Astrocyte of the spinal cord (primary cell): ENCODE data around the gene RPUSD1.
"Not testable (repeated sequence)": the region's sequence is repeated elsewhere in the genome, so short reads cannot be mapped to it uniquely, and the experiment has no call there.

Experiments used
- DNase-seq: peaks from one replicate; pipeline ENCODE4 v3.0.0; 2011; ENCODE audit warnings: low read depth, low spot score
- H3K4me3 ChIP-seq: 2 replicates; pipeline ENCODE4 v1.5.1; 2011; ENCODE audit warnings: low read depth, mild to moderate bottlenecking, low read length, moderate library complexity
- CTCF ChIP-seq: IDR thresholded peaks from 2 replicates; pipeline ENCODE4 v1.5.1; 2012; ENCODE audit warnings: low read depth, mild to moderate bottlenecking, low read length, inconsistent platforms
- in situ Hi-C: cut with HindIII; loops from 2 replicates; pipeline ENCODE4 v1.10.0; 2017; ENCODE audit warnings: low sequenced_read_pairs

Gene RPUSD1

DNA sequence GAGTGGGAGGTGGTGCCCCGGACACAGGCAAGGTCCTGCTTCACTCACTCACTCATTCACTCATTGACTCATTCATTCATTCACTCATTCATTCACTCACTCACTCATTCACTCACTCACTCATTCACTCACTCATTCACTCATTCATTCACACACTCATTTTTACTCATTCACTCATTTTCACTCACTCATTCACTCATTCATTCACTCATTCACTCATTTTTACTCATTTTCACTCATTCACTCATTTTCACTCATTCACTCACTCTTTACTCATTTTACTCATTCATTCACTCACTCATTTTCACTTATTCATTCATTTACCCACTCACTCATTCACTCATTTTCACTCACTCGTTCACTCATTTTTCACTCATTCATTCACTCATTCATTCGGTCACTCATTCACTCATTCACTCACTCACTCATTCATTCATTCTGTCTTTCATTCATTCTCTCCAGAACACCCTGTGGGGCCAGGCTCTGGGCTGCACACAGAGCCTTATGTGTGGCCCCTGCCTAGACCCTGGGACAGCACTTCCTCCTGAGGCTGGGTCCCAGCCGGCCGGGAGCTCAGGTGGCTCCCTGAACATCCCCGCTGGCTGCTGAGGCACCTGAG, 9.2 kb downstream of the RPUSD1 start:
- H3K4me3 ChIP-seq = no peak overlapping the region
- TF ChIP-seq CTCF = no peak
- in situ Hi-C loops = no loop called here
- DNase-seq = no peak

DNA sequence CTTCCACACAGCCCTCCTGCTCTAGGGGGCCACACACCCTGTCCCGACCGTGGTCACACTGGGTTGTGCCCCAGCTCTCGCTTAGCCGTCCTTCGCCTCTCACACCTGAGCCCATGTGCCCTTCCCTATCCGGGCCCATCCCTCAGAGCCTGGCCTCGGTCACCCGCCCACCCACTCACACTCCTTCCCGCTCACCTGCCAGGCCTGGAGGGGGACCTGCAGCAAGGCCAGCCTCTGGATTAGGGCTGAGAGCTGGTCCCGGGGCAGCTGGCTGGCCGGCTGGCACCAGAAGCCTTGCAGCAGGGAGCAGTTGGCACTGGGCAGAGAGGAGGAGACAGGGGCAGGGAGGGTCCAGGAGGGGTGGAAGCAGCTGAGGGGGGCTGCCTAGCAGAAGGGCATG, 9.7 kb downstream of the RPUSD1 start:
- no peak for TF ChIP-seq CTCF
- DNase-seq = no peak
- in situ Hi-C loops = no loop called here
- no peak overlapping the region for H3K4me3 ChIP-seq

GRCh38 chr16:777826-778225, 10.4 kb downstream of the RPUSD1 start:
- in situ Hi-C loops = no loop called here
- H3K4me3 ChIP-seq = no peak overlapping the region
- TF ChIP-seq CTCF = no peak
- DNase-seq = no peak

GRCh38 chr16:776824-777223, 11.4 kb downstream of the RPUSD1 start:
- no peak for TF ChIP-seq CTCF
- in situ Hi-C loops = no loop called here
- no peak overlapping the region for H3K4me3 ChIP-seq
- DNase-seq = no peak

GRCh38 chr16:776298-776697, 11.9 kb downstream of the RPUSD1 start:
- in situ Hi-C loops, H3K4me3 ChIP-seq, DNase-seq: not testable (repeated sequence)

GRCh38 chr16:775236-775796, 12.9 kb downstream of the RPUSD1 start:
- no peak for DNase-seq
- TF ChIP-seq CTCF = no peak
- in situ Hi-C loops = no loop called here
- H3K4me3 ChIP-seq = no peak overlapping the region

DNA sequence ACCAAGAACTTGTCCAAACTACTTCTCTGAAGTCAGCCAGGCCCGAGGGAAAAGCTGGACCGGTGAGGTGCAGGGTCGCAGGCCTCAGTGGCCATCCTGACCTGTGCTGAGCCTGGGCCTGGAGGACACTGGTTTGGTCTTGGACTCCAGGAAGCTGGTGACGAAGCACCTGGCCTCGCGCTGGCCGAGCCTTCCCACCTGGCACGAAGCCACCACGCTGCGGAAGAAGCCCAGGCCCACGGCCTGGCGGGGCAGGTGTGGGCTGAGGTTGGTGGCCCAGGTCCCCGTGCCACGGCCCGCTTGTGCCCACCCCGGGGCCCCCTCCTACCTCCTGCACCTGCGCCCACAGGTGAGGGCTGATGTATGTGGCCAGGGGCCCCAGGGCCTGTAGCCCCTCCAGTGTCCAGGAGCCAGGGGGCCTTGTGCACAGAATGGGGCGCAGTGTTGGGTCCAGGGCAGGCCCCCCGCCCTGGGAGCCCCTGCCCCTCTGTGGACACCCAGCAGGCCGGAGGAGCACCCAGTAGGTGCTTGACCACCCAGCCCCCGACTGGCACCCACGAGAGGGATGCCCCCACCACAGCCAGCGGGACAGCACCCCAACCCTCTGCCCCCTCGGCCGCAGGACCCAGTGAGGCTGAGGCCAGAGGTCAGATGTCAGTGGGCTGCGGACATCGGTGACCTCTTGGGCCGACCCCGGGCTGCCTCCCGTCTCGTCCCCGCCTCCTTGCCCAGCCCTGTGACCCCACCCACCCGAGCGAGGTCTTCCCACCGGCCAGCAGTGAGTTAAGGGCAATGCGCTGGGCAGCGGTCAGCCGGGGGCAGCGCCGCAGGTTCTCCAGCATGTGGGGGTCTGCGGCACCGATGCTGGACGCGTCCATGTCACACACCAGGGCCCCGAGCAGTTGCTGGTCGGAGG, 13.8 kb downstream of the RPUSD1 start:
- in situ Hi-C loops = no loop called here
- no peak for TF ChIP-seq CTCF
- no peak overlapping the region for H3K4me3 ChIP-seq
- no peak for DNase-seq
